Stimulated activated CD4-positive, alpha-beta T cell treated with anti-CD3 and anti-CD28 coated beads, Interleukin-4, amount 100 ng/mL, for 24 hours (primary cell): Measurements from ENCODE around the gene MTRR.
"Not testable (repeated sequence)": the region's sequence is repeated elsewhere in the genome, so short reads cannot be mapped to it uniquely, and the experiment has no call there.

Source experiments
- DNase-seq: peaks from one replicate; pipeline ENCODE4 v3.0.0-alpha.2; 2020

MTRR gene

DNA sequence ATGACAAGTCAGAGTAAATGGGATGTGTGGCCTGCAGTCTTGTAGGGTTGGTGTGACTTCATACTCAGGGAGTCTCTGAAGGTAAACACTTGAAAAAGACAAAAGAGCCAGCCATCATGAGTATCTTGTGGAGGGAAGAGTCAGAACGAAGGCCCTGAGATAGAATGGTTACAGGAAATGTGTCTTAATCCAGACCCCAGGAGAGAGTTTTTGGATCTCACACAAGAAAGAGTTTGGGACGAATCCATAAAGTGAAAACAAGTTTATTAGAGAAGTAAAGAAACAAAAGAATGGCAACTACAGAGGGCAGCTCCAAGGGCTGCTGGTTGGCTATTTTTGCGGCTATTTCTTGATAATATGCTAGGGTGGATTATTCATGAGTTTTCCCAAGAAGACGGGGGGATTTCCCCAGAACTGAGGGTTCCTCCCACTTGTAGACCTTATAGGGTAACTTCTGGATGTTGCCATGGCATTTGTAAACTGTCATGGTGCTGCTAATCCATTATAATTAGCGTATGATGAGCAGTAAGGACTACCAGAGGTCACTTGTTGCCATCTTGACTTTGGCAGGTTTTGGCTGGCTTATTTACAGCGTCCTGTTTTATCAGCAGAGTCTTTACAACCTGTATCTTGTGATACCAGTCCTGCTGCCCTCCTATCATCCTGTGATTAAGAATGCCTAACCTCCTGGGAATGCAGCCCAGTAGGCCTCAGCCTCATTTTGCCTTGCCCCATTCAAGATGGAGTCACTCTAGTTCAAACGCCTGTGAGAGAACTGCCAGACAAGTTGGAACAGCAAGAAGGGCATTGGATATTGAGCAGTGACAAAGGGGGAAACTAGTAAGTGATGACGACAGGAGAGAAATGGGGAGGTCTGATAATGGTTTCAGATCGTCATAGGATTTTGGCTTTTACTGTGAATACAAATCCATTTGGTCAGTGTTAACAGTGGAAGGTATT, 34.0 kb downstream of the MTRR start:
- DNase-seq = no peak

DNA sequence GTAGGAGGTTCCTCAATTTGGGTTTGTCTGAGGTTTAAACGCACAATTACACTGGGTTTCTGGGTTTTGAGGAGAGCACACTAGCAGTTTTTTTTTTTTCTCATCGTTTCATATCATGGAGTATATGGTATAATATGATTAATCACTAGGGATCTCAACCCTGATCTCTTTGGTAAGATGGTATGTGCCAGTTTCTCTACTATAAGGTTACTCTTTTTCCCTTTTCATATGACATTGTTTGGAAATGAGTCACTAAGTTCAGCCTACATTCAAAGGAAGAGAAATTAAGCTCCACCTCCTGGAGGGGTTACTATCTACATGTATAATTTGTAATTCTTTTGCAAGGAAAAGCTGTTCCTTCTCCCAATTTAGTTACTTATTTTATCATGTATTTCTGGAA, 35.2 kb downstream of the MTRR start:
- DNase-seq = no peak

DNA sequence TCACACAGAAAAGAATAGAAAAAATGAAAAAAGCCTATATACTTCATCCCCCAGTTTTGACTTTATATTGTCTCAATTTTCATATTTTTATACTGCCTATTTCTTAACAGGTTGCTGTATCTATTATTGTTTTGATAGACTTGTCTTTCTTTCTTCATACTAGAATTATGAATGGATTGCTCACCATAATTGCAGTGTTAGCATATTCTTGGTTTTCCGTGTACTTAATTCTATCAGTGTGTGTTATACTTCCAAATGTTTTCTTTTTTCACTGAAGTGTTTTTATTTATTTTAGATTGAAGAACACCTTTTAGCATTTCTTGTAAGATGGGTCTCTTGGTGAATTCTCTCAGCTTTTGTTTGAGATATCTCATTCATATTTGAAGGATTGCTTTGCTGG, 38.7 kb downstream of the MTRR start:
- no peak for DNase-seq

DNA sequence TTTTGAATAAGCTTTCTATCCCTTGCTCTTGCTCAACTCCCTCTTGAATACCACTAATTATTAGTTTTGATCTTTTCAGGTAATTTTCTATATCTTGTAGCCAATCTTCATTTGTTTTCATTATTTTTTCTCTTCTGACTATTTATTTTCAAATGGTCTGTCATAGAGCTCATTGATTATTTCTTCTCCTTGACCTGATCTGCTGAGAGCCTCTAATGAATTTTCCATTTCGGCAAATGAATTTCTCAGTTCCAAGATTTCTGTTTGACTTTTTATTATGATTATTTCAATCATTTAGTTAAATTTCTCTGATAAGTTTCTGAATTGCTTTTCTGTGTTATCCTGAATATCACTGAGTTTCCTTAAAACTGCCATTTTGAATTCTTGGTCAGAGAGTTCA, 39.4 kb downstream of the MTRR start:
- DNase-seq = no peak

DNA sequence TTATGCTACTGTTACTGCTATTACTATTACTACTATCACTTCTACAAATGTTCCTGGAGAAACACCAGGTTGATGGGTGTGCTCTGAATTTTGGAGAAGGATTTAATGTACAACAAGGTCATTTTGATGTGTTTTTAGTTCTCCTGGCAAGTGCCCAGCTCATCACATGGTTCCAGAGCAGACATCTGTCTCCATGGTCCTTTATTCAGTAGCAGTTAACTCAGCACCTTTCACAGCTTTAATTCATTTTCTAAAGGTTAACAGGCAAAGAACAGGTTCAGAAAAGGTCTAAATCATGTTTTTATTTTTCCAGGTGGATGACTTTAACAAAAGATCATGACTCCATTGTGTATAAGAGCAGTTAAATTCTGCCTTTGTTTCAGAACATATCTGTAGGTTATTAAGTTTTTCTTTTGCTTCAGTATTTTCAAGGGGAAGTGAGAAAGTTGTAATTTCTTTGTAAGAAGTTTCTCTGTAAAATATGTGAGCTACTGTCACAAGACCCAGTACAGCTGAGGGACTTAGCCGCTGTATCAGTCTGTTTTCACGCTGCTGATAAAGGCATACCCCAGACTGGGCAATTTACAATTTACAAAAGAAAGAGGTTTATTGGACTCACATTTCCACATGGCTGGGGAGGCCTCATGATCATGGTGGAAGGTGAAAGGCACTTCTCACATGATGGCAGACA, 41.9 kb downstream of the MTRR start:
- DNase-seq = no peak

DNA sequence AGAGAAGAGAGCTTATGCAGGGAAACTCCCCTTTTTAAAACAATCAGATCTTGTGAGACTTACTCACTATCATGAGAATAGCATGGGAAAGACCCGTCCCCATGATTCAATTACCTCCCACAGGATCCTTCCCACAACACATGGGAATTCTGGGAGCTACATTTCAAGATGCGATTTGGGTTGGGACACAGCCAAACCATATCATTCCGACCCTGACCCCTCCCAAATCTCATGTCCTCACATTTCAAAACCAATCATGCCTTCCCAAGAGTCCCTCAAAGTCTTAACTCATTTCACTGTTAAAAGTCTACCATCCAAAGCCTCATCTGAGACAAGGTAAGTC, 42.5 kb downstream of the MTRR start:
- not testable (repeated sequence) for DNase-seq

DNA sequence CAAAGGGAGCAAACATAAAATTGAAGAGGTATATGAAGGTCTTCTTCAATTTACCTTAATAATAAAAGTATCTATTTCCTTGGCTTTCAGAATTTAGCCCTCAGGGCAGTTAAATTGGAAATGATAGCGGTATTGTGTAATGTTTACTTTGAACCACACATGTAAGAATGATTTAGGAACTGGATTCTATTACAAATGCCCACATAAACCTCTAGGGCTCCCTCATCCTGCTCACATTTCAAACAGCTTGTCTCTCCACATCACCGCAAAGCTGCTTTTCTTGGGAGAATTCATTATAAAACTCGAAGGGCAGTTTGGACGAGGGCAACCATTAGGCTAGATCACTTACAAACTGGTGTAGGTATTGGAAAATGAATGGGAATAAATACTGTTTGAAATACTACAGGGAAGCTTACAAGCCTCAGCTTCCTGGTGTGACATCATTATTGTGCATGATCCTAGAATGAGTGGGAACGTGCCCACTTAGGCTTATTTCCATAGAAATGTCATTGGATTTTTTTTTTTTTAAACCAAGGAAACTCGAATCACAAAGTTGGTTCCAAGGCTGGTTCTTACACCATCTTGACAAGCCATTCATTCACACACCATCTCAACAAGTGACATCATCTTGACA, 47.3 kb downstream of the MTRR start:
- no peak for DNase-seq

DNA sequence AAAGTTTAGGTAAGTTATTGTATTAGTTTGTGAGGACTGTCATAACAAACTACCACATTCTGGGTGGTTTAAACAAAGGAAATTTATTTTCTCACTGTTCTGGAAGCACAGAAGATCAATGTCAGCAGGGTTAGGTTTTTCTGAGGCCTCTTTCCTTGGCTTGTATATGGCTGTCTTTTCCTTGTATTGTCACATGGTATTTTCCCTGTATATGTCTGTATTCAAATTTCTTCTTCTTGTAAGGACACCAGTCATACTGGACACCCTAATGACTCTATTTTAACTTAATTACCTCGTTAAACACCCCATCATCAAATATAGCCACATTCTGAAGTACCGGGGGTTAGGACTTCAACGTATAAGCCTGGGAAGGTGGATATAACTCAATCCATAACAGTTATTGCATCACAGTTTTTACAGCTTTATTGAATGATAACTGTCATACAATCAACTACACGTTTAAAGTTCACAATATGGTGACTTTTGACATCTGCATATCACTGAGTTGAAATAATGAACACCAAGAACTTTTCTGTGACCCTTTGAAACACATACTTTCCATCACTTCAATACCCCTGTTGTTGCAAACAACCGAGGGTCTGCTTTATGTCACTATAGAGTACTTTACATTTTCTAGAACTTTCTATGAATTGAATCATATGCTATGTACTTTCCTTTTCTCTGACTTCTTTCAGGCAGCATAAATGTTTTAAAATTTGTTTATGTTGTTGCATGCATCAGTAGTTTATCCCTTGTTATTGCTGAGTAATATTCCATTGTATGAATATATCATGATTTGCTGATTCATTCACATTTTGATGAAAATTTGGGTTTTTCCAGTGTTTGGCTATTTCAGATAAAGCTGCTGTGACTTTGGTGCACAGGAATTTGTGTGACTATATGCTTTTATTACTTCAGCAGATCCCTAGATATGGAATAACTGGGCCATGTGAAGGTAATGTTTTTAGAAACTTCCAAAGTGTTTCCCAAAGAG, 48.5 kb downstream of the MTRR start:
- DNase-seq = no peak

DNA sequence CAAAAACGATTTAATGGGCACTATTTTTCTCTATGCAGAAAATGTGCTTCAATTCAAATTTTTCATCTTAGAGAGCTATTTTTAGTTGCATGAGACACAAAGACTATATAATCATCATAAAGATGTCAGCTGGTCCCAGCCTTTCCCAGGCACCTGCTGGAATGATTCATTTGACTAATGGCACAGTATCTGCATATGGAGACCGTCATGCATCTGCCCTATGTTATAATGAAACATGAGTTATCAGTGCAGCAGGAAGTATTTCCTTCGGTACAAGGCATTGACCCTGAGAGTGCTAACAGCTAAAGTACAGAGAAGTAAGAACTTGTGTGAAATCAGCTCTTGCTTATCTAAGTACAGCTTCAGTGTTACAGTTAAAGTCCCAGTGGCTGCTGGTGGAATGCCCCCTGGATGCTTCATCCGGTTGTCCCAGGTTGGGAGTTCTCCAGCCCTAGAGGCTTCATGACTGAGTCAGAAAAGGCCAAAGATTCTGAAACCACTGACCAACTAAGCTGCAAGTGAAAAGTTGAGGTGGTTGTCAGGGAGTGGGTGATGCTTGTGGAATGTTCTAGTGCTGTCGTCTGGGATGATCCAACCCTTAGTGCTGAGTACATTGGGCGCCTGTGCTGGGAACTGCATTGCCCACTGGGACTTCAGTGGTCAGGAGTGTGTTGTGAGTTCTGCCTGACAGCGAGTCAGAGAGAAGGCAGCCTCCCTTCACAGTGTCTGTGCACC, 57.2 kb downstream of the MTRR start:
- no peak for DNase-seq

DNA sequence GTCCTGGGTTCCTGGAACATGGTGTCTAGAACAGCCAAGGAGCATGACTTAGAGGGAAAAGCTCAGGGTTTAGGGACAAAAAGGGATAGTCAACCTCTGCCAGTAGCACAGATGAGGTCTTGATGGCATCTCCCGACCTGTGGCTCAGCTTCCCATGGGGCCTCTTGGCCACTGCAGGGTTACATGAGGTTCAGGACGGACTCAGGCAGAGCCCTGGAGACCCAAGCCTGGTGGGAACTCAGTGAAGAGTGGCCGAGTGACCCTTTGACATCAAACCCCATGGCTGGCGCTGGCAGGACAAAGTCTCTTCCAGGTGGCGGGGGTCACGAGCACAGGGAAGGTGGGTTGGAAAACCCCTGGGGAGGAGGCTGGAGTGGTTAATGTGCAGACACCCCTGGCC, 57.8 kb downstream of the MTRR start:
- no peak for DNase-seq

DNA sequence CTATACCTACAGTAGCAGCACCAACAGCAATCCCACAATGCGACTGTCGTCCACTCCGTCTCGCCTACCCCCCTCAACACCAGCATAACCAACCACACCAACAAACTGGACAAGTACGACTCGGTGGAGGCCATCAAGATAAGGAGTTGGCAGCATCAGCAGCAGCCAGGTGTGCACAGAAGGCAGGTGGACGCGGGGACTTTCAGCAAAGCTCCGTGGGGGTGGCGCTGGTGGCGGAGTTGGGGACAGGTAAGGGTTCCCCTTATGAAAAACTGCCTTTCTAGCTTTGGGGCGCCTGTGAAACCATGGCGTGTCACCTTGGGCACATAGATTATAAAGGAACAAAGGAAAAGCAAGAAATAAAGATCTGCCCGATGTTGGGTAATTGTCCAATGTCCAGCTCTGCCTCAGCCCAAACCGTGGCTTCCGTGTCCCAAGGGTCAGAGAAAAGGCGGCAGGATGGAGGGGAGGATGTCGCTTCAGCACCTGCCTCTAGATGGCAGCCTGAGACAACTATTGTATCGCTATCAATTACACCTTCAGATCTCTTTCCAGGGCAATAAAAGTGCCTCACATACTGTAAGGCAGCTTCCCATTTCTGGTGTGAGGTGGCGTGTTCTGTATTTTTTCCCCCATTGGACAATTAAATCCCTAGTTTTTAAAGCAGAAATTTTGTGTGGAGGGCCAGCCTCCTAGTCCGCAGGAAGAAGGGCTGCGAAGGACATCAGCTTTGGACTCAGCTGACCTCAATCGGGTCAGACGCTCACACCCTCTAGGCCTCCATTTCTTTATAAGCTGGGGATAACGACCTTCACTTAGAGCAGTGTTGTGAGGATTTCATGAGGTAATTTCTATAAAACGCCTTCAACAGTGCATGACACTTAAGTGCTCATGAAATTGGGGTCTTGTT, 58.8 kb downstream of the MTRR start:
- DNase-seq = peak; percentile 34

DNA sequence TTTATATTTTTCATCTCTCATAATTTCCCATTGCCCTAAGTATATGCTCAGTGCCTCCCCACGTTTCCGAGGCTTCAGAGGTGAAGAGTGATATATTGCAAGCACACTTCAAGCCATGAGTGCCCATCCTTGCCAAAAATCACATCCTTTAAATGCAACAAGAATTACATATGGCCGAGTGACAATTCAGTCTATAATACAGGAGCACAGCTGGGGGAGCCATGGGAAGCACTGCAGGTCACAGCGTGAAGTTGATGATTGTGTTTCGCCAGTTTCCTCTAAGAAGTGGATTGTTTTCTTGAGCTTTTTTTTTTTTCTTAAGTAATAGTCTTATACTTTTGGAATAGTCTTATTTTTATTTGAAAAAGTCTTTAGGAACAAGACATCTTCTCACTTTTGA, 61.1 kb downstream of the MTRR start:
- DNase-seq = no peak

DNA sequence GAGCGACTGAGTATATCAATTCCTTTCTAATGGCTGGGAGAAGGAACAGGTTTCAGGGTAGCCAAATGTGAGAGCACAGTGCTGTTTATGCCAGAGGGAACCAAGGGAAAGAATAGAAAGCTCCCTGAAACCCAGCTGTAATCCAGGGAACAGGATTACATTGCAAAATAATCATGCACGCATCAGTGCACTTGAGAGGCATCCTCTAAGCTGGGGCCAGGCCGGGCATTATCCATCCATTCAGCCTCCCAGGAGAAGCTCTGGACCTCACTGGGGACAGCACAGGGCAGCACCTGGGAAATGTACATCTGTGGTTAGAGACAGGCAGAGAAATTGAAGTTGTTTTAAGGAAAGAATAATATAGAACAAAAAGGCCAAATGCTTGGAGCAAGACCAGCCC, 72.7 kb downstream of the MTRR start:
- no peak for DNase-seq

DNA sequence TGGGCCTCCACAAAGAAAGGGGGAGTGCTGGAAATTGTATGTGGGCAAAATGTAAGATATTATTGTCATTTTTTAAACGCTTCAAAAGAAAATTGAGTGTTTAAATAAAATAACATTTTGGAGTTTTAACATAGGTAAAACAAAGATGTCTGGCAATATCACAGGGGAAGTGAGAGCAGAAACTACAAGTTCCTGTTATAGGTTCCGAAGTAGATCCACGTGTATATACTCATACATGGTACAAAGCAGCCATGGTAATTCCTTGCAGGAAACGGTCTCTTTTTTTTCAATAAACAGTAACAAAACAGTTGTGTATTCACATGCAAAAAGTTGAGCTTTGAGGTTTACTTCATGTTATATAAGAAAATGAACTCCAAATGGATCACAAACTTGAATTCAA, 78.4 kb downstream of the MTRR start:
- DNase-seq = no peak
